NOMO-1 (cell line): ENCODE results near the gene TBC1D14.

Source experiments
- DNase-seq, 2 experiments: peaks; one replicate each; lab custom pipeline; 2025; ENCODE audit not compliant: unreplicated experiment in 2 of 2; lab: John Stamatoyannopoulos, UW

Gene TBC1D14

GRCh38 chr4:6991771-6992557, 82.3 kb downstream of the TBC1D14 start:
- DNase-seq = peak in 1 of 2 experiments; percentile 10

GRCh38 chr4:6992728-6993677, 83.4 kb downstream of the TBC1D14 start:
- no peak for DNase-seq

GRCh38 chr4:6996481-6996880, 86.9 kb downstream of the TBC1D14 start:
- no peak for DNase-seq

- no peak for DNase-seq
These were observed 89.8 kb downstream of the TBC1D14 start for GRCh38 chr4:6999172-7000086.

GRCh38 chr4:7000421-7001176, 91.0 kb downstream of the TBC1D14 start:
- DNase-seq = no peak

GRCh38 chr4:7001271-7001670, 91.6 kb downstream of the TBC1D14 start:
- no peak for DNase-seq

- no peak for DNase-seq
These were observed 92.7 kb downstream of the TBC1D14 start for GRCh38 chr4:7002336-7002735.

- no peak for DNase-seq
These were observed 93.7 kb downstream of the TBC1D14 start for GRCh38 chr4:7003176-7003878.

- DNase-seq = no peak
These were observed 94.2 kb downstream of the TBC1D14 start for GRCh38 chr4:7003879-7004240.

GRCh38 chr4:7004331-7004730, 94.7 kb downstream of the TBC1D14 start:
- no peak for DNase-seq

GRCh38 chr4:7005571-7005970, 95.9 kb downstream of the TBC1D14 start:
- DNase-seq = no peak

GRCh38 chr4:7006411-7006810, 96.8 kb downstream of the TBC1D14 start:
- no peak for DNase-seq

GRCh38 chr4:7007142-7007907, 97.7 kb downstream of the TBC1D14 start:
- no peak for DNase-seq

GRCh38 chr4:7007944-7008343, 98.3 kb downstream of the TBC1D14 start:
- no peak for DNase-seq

GRCh38 chr4:7009564-7009963, 99.9 kb downstream of the TBC1D14 start:
- no peak for DNase-seq

GRCh38 chr4:7013175-7013574, 103.5 kb downstream of the TBC1D14 start:
- DNase-seq = no peak

GRCh38 chr4:7014815-7015214, 105.2 kb downstream of the TBC1D14 start:
- DNase-seq = no peak

- no peak for DNase-seq
These were observed 105.9 kb downstream of the TBC1D14 start for GRCh38 chr4:7015383-7016035.
